DND-41 (cell line): ENCODE measurements around the gene FBXL13.
"Not testable (repeated sequence)": the region's sequence is repeated elsewhere in the genome, so short reads cannot be mapped to it uniquely, and the experiment has no call there.

Experiments used
- ATAC-seq: fragments of 200-7000 bp; cut with Tn5 transposase; 3 replicates; pipeline ENCODE4 v1.9.1; 2021; ENCODE audit warnings: low read depth; ENCODE audit not compliant: insufficient read depth
- DNase-seq: peaks from one replicate; pipeline ENCODE4 v3.0.0-alpha.2; 2020
- H2AFZ ChIP-seq: 2 replicates; pipeline ENCODE4 v1.6.0; 2012; ENCODE audit warnings: low read depth, low read length
- H3K27ac ChIP-seq: 2 replicates; pipeline ENCODE4 v1.5.1; 2012; ENCODE audit warnings: low read length, inconsistent platforms
- H3K27me3 ChIP-seq: fragments of 200-600 bp; sonication (generic); 2 replicates; pipeline ENCODE4 v1.6.0; 2012; ENCODE audit warnings: low read length, mild to moderate bottlenecking, inconsistent platforms; ENCODE audit not compliant: insufficient read depth, poor library complexity
- H3K36me3 ChIP-seq: 2 replicates; pipeline ENCODE4 v1.5.1; 2012; ENCODE audit warnings: low read length, inconsistent platforms; ENCODE audit not compliant: insufficient read depth
- H3K4me1 ChIP-seq: 2 replicates; pipeline ENCODE4 v1.5.1; 2012; ENCODE audit warnings: mild to moderate bottlenecking, low read length; ENCODE audit not compliant: insufficient read depth
- H3K4me2 ChIP-seq: 2 replicates; pipeline ENCODE4 v1.6.0; 2012; ENCODE audit warnings: mild to moderate bottlenecking, moderate library complexity, low read length, inconsistent platforms; ENCODE audit not compliant: insufficient read depth
- H3K4me3 ChIP-seq, 2 experiments: fragments of 200-600 bp in 1 of 2; shearing (Covaris generic) in 1 of 2; 2 replicates each; pipeline ENCODE4 v1.5.1; 2012 to 2016; ENCODE audit warnings: inconsistent platforms in 2 of 2, low read length in 2 of 2, mild to moderate bottlenecking in 2 of 2, low read depth in 1 of 2, moderate library complexity in 1 of 2
- H3K79me2 ChIP-seq: 2 replicates; pipeline ENCODE4 v1.6.0; 2012; ENCODE audit warnings: low read length, inconsistent platforms; ENCODE audit not compliant: insufficient read depth
- H3K9ac ChIP-seq: 2 replicates; pipeline ENCODE4 v1.6.0; 2012; ENCODE audit warnings: low read depth, mild to moderate bottlenecking, inconsistent platforms, low read length, moderate library complexity
- H3K9me3 ChIP-seq: 2 replicates; pipeline ENCODE4 v1.5.1; 2012; ENCODE audit warnings: low read length, moderate library complexity, mild to moderate bottlenecking, inconsistent platforms; ENCODE audit not compliant: insufficient read depth, severe bottlenecking
- H4K20me1 ChIP-seq: 2 replicates; pipeline ENCODE4 v1.6.0; 2012; ENCODE audit warnings: low read length; ENCODE audit not compliant: insufficient read depth
- CTCF ChIP-seq: IDR thresholded peaks from 2 replicates; pipeline ENCODE4 v1.5.1; 2012; ENCODE audit warnings: borderline replicate concordance, low read length, moderate library complexity, mild to moderate bottlenecking; ENCODE audit not compliant: poor library complexity, severe bottlenecking; ENCODE audit errors: extremely low read depth
- EZH2 ChIP-seq: IDR thresholded peaks from 3 replicates; pipeline ENCODE4 v1.6.1; 2012; ENCODE audit warnings: borderline replicate concordance, low read depth, mild to moderate bottlenecking, moderate library complexity, low read length, inconsistent platforms; ENCODE audit not compliant: severe bottlenecking

FBXL13 gene

GRCh38 chr7:103025341-103025740 is 49.3 kb downstream of the FBXL13 start:
- H3K4me3 ChIP-seq: no peak overlapping the region
- no peaks in the 10 kb centered on the region for H3K4me1 ChIP-seq
- H3K36me3 ChIP-seq: no peaks in the 10 kb centered on the region
- no peaks in the 10 kb centered on the region for H3K79me2 ChIP-seq
- H4K20me1 ChIP-seq: no peaks in the 10 kb centered on the region
- H3K9me3 ChIP-seq: no peaks in the 10 kb centered on the region
- no peak overlapping the region for H3K9ac ChIP-seq
- H2AFZ ChIP-seq: peak overlapping the region; percentile 13; the same call in 1 of the 2 replicates
- TF ChIP-seq EZH2: no peak
- no peak for TF ChIP-seq CTCF
- no peak overlapping the region for H3K4me2 ChIP-seq
- no peaks in the 10 kb centered on the region for H3K27me3 ChIP-seq
- ATAC-seq (no peak), DNase-seq (no peak)
- H3K27ac ChIP-seq: no peak overlapping the region

- not testable (repeated sequence) for ATAC-seq, H3K9ac ChIP-seq, H3K79me2 ChIP-seq, H3K4me3 ChIP-seq, H3K27me3 ChIP-seq, H3K4me2 ChIP-seq, H4K20me1 ChIP-seq, H3K4me1 ChIP-seq, H3K36me3 ChIP-seq, DNase-seq, H3K9me3 ChIP-seq, H3K27ac ChIP-seq, H2AFZ ChIP-seq
These were observed 51.0 kb downstream of the FBXL13 start for GRCh38 chr7:103023578-103023977.

- not testable (repeated sequence) for H3K4me2 ChIP-seq, H3K79me2 ChIP-seq, H3K27me3 ChIP-seq, ATAC-seq, H3K9me3 ChIP-seq, H3K4me3 ChIP-seq, H2AFZ ChIP-seq, H3K4me1 ChIP-seq, H3K36me3 ChIP-seq, H3K9ac ChIP-seq, H3K27ac ChIP-seq, H4K20me1 ChIP-seq, DNase-seq
These were observed 53.1 kb downstream of the FBXL13 start for GRCh38 chr7:103021490-103021889.

- H3K4me2 ChIP-seq, H3K27me3 ChIP-seq, H4K20me1 ChIP-seq, H3K4me1 ChIP-seq, H3K79me2 ChIP-seq, ATAC-seq, DNase-seq, H2AFZ ChIP-seq, H3K9ac ChIP-seq, H3K4me3 ChIP-seq, H3K27ac ChIP-seq, H3K36me3 ChIP-seq, H3K9me3 ChIP-seq: not testable (repeated sequence)
These were observed 53.7 kb downstream of the FBXL13 start for GRCh38 chr7:103020876-103021275.

GRCh38 chr7:103018295-103018694 is 56.3 kb downstream of the FBXL13 start:
- H3K27ac ChIP-seq, DNase-seq, H3K4me1 ChIP-seq, H3K4me2 ChIP-seq, ATAC-seq, H3K79me2 ChIP-seq, H3K27me3 ChIP-seq, H3K36me3 ChIP-seq, H4K20me1 ChIP-seq, H2AFZ ChIP-seq, H3K9ac ChIP-seq, H3K9me3 ChIP-seq, H3K4me3 ChIP-seq: not testable (repeated sequence)
